Endothelial cell of umbilical vein (primary cell): ENCODE measurements around the gene PCDHA4. TPM values are rescaled to one million over a fixed set of nuclear protein-coding genes. Genes with fewer than 3 reads are reported as not detected.

ENCODE experiments used
- BruUV-seq: library from RNA; stranded (reverse); fragments of 400-500 nt; replicated peaks from 2 replicates; lab custom pipeline; 2021; lab: Mats Ljungman, UMichigan
- CTCF ChIA-PET: fragments of 300-600, 350-600 bp; sonication (Branson Sonifier 250); formaldehyde crosslinking; loops from one replicate; lab custom pipeline; 2021; ENCODE audit warnings: antibody characterized with exemption, inconsistent platforms; lab: Charles Lee
- POLR2A ChIA-PET: fragments of 300-600, 350-600 bp; sonication (Branson Sonifier 250); formaldehyde crosslinking; loops from one replicate; lab custom pipeline; 2021; ENCODE audit warnings: antibody characterized with exemption, inconsistent platforms; lab: Charles Lee
- DNase-seq: peaks from one replicate; pipeline ENCODE4 v3.0.0-alpha.2; 2011; ENCODE audit warnings: low read depth, low spot score
- FAIRE-seq: peaks from 2 replicates; lab custom pipeline; 2011; peaks lifted over from hg19 to GRCh38; lab: Jason Lieb, UNC
- H2AFZ ChIP-seq: 2 replicates; pipeline ENCODE4 v1.6.0; 2012; ENCODE audit warnings: low read depth, low read length, control low read depth, inconsistent platforms
- H3K27ac ChIP-seq: 2 replicates; pipeline ENCODE4 v1.5.1; 2011; ENCODE audit warnings: low read depth, mild to moderate bottlenecking, control low read depth, low read length, moderate library complexity; ENCODE audit not compliant: insufficient read depth
- H3K27me3 ChIP-seq, 2 experiments: 2 replicates each; pipeline versions ENCODE4 v1.6.0 to v1.6.1; 2011; ENCODE audit warnings: low read length in 2 of 2, mixed read lengths in 1 of 2; ENCODE audit not compliant: control insufficient read depth in 2 of 2, insufficient read depth in 2 of 2
- H3K36me3 ChIP-seq, 2 experiments: 2 replicates in 1 of 2; 3 replicates in 1 of 2; pipeline ENCODE4 v1.5.1; 2011; ENCODE audit warnings: low read length in 2 of 2, mild to moderate bottlenecking in 1 of 2, moderate library complexity in 1 of 2; ENCODE audit not compliant: control insufficient read depth in 2 of 2, insufficient read depth in 2 of 2; ENCODE audit errors: extremely low read depth in 1 of 2
- H3K4me1 ChIP-seq: 3 replicates; pipeline ENCODE4 v1.5.1; 2011; ENCODE audit warnings: mild to moderate bottlenecking, low read length; ENCODE audit not compliant: control insufficient read depth, insufficient read depth; ENCODE audit errors: extremely low read depth
- H3K4me2 ChIP-seq: 2 replicates; pipeline ENCODE4 v1.6.1; 2011; ENCODE audit warnings: low read length, control low read depth, mixed read lengths; ENCODE audit not compliant: insufficient read depth
- H3K4me3 ChIP-seq, 3 experiments: fragments of 200-600 bp in 1 of 3; sonication (generic), shearing (Covaris generic) in 1 of 3; replicated peaks in 1 of 3; 2 replicates each; pipeline ENCODE4 v1.5.1; 2011 to 2016; ENCODE audit warnings: control low read depth in 3 of 3, low read length in 3 of 3, mild to moderate bottlenecking in 2 of 3, inconsistent platforms in 1 of 3, low read depth in 1 of 3, moderate library complexity in 1 of 3; ENCODE audit not compliant: insufficient read depth in 1 of 3
- H3K79me2 ChIP-seq: 2 replicates; pipeline ENCODE4 v1.6.0; 2012; ENCODE audit warnings: low read length, inconsistent platforms; ENCODE audit not compliant: control insufficient read depth, insufficient read depth
- H3K9ac ChIP-seq: replicated peaks from 2 replicates; pipeline ENCODE3; 2011; ENCODE audit warnings: low read length, control low read depth; ENCODE audit not compliant: insufficient read depth; ENCODE audit errors: extremely low read depth
- H3K9me1 ChIP-seq: replicated peaks from 3 replicates; pipeline ENCODE4 v1.6.0; 2011; ENCODE audit warnings: mild to moderate bottlenecking, low read length; ENCODE audit not compliant: control insufficient read depth, insufficient read depth; ENCODE audit errors: extremely low read depth
- H3K9me3 ChIP-seq: replicated peaks from 2 replicates; pipeline ENCODE4 v1.5.1; 2012; ENCODE audit warnings: low read length, inconsistent platforms; ENCODE audit not compliant: control insufficient read depth, insufficient read depth
- H4K20me1 ChIP-seq: replicated peaks from 2 replicates; pipeline ENCODE3; 2011; ENCODE audit warnings: mild to moderate bottlenecking, low read length; ENCODE audit not compliant: control insufficient read depth, insufficient read depth; ENCODE audit errors: extremely low read depth
- EZH2 ChIP-seq: IDR thresholded peaks from 2 replicates; pipeline ENCODE4 v1.6.1; 2012; ENCODE audit warnings: borderline replicate concordance, low read depth, mild to moderate bottlenecking, moderate library complexity, low read length, inconsistent platforms; ENCODE audit not compliant: severe bottlenecking
- FOS ChIP-seq: IDR thresholded peaks from 2 replicates; pipeline ENCODE4 v1.6.1; 2011; ENCODE audit warnings: mild to moderate bottlenecking, low read length, moderate library complexity, borderline replicate concordance; ENCODE audit not compliant: insufficient read depth
- GATA2 ChIP-seq: IDR thresholded peaks from 2 replicates; pipeline ENCODE4 v1.7.0; 2011; ENCODE audit warnings: low read depth, mild to moderate bottlenecking, moderate library complexity, mixed read lengths, low read length; ENCODE audit not compliant: insufficient read length, insufficient read depth
- JUN ChIP-seq: IDR thresholded peaks from 2 replicates; pipeline ENCODE4 v1.6.1; 2011; ENCODE audit warnings: borderline replicate concordance, low read depth; ENCODE audit not compliant: insufficient read length, insufficient read depth
- MYC ChIP-seq: IDR thresholded peaks from one replicate; pipeline ENCODE4 v1.6.1; 2011; ENCODE audit warnings: mild to moderate bottlenecking, low read depth, low read length
- POLR2A ChIP-seq: IDR thresholded peaks from 2 replicates; pipeline ENCODE4 v1.6.1; 2012; ENCODE audit warnings: low read depth, mild to moderate bottlenecking, control low read depth, low read length
- POLR2AphosphoS5 ChIP-seq: IDR thresholded peaks from 2 replicates; pipeline ENCODE4 v1.6.1; 2012; ENCODE audit warnings: low read depth, mild to moderate bottlenecking, control low read depth, low read length, moderate library complexity; ENCODE audit not compliant: insufficient read depth
- dilution Hi-C: fragments of 300-500 bp; cut with MboI; formaldehyde crosslinking; loops from one replicate; pipeline ENCODE4 v1.15.0; 2019; ENCODE audit warnings: low sequenced_read_pairs; ENCODE audit not compliant: extremely low pct_ligation_motif_present
- intact Hi-C: fragments of 100-400 bp; cut with micrococcal nuclease; formaldehyde crosslinking; loops from one replicate; pipeline ENCODE4 v1.10.0; 2022
- polyA plus RNA-seq, 4 experiments: library from polyadenylated mRNA; depleted of rRNA in 3 of 4; stranded (reverse) in 3 of 4; unstranded in 1 of 4; fragments of >200 nt; gene quantifications; 2 replicates each; pipeline versions ENCODE4 v1.2.1 to v1.2.3, GENCODE V29; 2011 to 2012; ENCODE audit warnings: missing spikeins in 1 of 4
- total RNA-seq: library from RNA; stranded (reverse); gene quantifications from 2 replicates; pipeline ENCODE4 v1.2.3, GENCODE V29; 2021
- TF ChIP-seq, protein P1 (sequence below), 2 donors: IDR thresholded peaks; 1 replicate in 1 of 2; 2 replicates in 1 of 2; pipeline ENCODE4 v1.5.1; 2011; ENCODE audit warnings: low read length in 2 of 2, mild to moderate bottlenecking in 2 of 2, moderate library complexity in 2 of 2, control low read depth in 1 of 2, inconsistent platforms in 1 of 2, low read depth in 1 of 2; ENCODE audit not compliant: insufficient read depth in 1 of 2; ENCODE audit errors: extremely low read depth in 1 of 2
- TF ChIP-seq, protein P2 (sequence below): IDR thresholded peaks from 2 replicates; pipeline ENCODE4 v1.6.1; 2011; ENCODE audit not compliant: insufficient read depth, insufficient read length

PCDHA4 gene
- total and polyA plus RNA-seq, 2 donors (not counting 3 experiments of a cell fraction or from before 2014, with no cell fraction given) = 0.04 to 0.26 TPM

DNA sequence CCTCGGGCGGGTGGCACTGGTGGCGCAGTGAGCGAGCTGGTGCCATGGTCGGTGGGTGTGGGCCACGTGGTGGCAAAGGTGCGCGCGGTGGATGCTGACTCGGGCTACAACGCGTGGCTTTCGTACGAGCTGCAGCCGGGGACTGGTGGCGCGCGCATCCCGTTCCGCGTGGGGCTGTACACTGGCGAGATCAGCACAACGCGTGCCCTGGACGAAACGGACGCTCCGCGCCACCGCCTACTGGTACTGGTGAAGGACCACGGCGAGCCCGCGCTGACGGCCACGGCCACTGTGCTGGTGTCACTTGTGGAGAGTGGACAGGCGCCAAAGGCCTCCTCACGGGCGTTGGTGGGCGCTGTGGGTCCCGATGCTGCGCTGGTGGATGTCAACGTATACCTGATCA lies 2.0 kb downstream of the PCDHA4 start:
- intact Hi-C loops (no loop called here), dilution Hi-C loops (no loop called here)
- no peak overlapping the region for H2AFZ ChIP-seq
- no peak for FAIRE-seq
- no peak overlapping the region for H3K4me3 ChIP-seq
- DNase-seq = no peak
- no peaks in the 10 kb centered on the region for H3K27me3 ChIP-seq
- no peaks in the 10 kb centered on the region for H3K9me1 ChIP-seq
- no TSS peak for BruUV-seq
- H3K27ac ChIP-seq = no peak overlapping the region
- no peaks in the 10 kb centered on the region for H3K4me1 ChIP-seq
- POLR2A ChIA-PET = no interaction called here
- H3K36me3 ChIP-seq = no peaks in the 10 kb centered on the region
- CTCF ChIA-PET = no interaction called here
- H3K4me2 ChIP-seq = no peak overlapping the region
- H3K9ac ChIP-seq = no peak overlapping the region
- no peaks in the 10 kb centered on the region for H3K9me3 ChIP-seq
- H4K20me1 ChIP-seq = no peaks in the 10 kb centered on the region
- TF ChIP-seq, protein P1, sequence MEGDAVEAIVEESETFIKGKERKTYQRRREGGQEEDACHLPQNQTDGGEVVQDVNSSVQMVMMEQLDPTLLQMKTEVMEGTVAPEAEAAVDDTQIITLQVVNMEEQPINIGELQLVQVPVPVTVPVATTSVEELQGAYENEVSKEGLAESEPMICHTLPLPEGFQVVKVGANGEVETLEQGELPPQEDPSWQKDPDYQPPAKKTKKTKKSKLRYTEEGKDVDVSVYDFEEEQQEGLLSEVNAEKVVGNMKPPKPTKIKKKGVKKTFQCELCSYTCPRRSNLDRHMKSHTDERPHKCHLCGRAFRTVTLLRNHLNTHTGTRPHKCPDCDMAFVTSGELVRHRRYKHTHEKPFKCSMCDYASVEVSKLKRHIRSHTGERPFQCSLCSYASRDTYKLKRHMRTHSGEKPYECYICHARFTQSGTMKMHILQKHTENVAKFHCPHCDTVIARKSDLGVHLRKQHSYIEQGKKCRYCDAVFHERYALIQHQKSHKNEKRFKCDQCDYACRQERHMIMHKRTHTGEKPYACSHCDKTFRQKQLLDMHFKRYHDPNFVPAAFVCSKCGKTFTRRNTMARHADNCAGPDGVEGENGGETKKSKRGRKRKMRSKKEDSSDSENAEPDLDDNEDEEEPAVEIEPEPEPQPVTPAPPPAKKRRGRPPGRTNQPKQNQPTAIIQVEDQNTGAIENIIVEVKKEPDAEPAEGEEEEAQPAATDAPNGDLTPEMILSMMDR (IDR thresholded peaks at IDR 0.05; ENCODE audit: extremely low read depth in 1 of 2, insufficient read depth in 1 of 2, low read depth in 1 of 2, low read length in 2 of 2) = no peak
- no peak for TF ChIP-seq MYC
- TF ChIP-seq POLR2A = no peak
- TF ChIP-seq, protein P2, sequence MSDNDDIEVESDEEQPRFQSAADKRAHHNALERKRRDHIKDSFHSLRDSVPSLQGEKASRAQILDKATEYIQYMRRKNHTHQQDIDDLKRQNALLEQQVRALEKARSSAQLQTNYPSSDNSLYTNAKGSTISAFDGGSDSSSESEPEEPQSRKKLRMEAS = no peak
- no peak for TF ChIP-seq POLR2AphosphoS5
- no peak for TF ChIP-seq FOS
- no peak for TF ChIP-seq GATA2
- TF ChIP-seq EZH2 = no peak
- no peak for TF ChIP-seq JUN
- H3K79me2 ChIP-seq = no peaks in the 10 kb centered on the region
